ENCODE results near the gene OTULINL.
A peak's percentile ranks its signal among the peaks of the same experiment; 100 is the strongest.

OTULINL gene

DNA sequence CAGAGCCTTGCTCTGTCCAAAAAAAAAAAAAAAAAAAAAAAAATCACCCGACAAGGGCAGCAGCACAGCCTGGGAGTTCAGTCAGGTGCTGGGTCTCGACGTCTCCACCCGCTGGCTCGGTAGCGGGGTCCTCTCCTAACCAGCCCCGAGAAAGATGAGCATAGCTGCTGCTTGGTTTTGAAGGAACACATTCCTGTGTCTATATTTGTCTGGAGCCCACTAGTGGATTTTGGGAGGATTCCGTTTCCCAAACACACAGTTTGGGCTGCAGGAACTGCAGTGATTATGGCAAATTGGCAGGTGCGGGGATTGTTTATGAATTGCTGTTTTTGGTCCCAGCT is 1.2 kb downstream of the OTULINL start:
- Histone ChIP-seq H3K4me1 (ENCODE audit: control insufficient read depth in 1 of 2, insufficient read depth in 2 of 2, low read length in 2 of 2) (peaks cover 0 to 3% of the 10 kb centered on the region in 2 experiments), H3K4ac (ENCODE audit: low read depth, low read length) (no peak overlapping the region), H3K4me3 (ENCODE audit: low read depth, low read length) (no peak overlapping the region), H3K27me3 (ENCODE audit: insufficient read depth, low read length) (no peaks in the 10 kb centered on the region), H3K4me2 (ENCODE audit: low read length) (peak overlapping the region; percentile 96), H3K27ac (ENCODE audit: low read depth, low read length) (no peak overlapping the region), H3K79me1 (ENCODE audit: low read length) (peaks cover 3% of the 10 kb centered on the region), H4K91ac (ENCODE audit: low read depth, low read length) (no peak overlapping the region), H2BK120ac (ENCODE audit: insufficient read depth, low read length, poor library complexity) (no peak overlapping the region), H3K79me2 (ENCODE audit: control insufficient read depth, insufficient read depth, low read length, poor library complexity) (peaks cover 1% of the 10 kb centered on the region), H3K23ac (ENCODE audit: low read length) (no peak overlapping the region), H4K8ac (ENCODE audit: low read depth, low read length) (no peak overlapping the region), H3K9me3 (ENCODE audit: insufficient read depth, low read depth, low read length) (peaks cover 2% of the 10 kb centered on the region), H3K14ac (ENCODE audit: low read length) (no peak overlapping the region), H4K12ac (ENCODE audit: low read depth, low read length) (no peak overlapping the region), H2BK5ac (ENCODE audit: low read depth, low read length, poor library complexity) (no peak overlapping the region), H2AFZ (ENCODE audit: insufficient read depth, low read length, poor library complexity) (no peak overlapping the region), H2AK5ac (ENCODE audit: low read length) (no peak overlapping the region), H3K18ac (ENCODE audit: low read length) (no peak overlapping the region), H3K9ac (ENCODE audit: low read length) (no peak overlapping the region), H3K36me3 (ENCODE audit: control insufficient read depth in 1 of 2, insufficient read depth in 2 of 2, low read length in 2 of 2) (no peaks in the 10 kb centered on the region), H2BK12ac (ENCODE audit: low read length) (no peak overlapping the region)
- WGBS (ENCODE audit: extremely low coverage, insufficient coverage, insufficient read length) = no CpG with 5 or more reads among the region's 9 CpGs
- no peak for DNase-seq

DNA sequence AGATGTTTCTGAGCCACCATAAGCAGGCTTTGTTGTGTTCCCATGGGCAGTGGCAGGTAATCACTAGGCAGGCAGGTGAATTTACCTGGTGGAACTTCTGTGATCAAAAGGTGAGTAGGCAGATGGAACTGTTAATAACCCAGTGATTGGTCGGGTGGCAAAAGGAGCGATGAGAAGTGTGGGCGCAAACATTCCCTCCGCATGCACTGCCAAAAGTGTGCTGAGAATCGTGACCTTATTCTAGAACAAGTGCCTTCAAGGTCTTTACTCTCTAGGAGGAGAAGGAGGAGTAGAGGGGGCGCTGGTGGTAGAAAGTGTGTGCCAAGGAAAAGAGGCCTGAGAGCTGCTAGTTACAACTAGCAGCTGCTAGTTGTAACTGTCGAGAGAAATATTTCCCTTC is 3.3 kb downstream of the OTULINL start:
- Histone ChIP-seq H3K27ac (ENCODE audit: low read depth, low read length) (no peak overlapping the region), H3K23ac (ENCODE audit: low read length) (no peak overlapping the region), H3K14ac (ENCODE audit: low read length) (no peak overlapping the region), H3K18ac (ENCODE audit: low read length) (no peak overlapping the region), H3K4me3 (ENCODE audit: low read depth, low read length) (no peak overlapping the region), H3K9me3 (ENCODE audit: insufficient read depth, low read depth, low read length) (no peaks in the 10 kb centered on the region), H2BK120ac (ENCODE audit: insufficient read depth, low read length, poor library complexity) (no peak overlapping the region), H2AK5ac (ENCODE audit: low read length) (no peak overlapping the region), H3K4ac (ENCODE audit: low read depth, low read length) (no peak overlapping the region), H3K4me2 (ENCODE audit: low read length) (no peak overlapping the region), H2BK5ac (ENCODE audit: low read depth, low read length, poor library complexity) (no peak overlapping the region), H3K9ac (ENCODE audit: low read length) (no peak overlapping the region), H4K8ac (ENCODE audit: low read depth, low read length) (no peak overlapping the region), H3K4me1 (ENCODE audit: control insufficient read depth in 1 of 2, insufficient read depth in 2 of 2, low read length in 2 of 2) (peaks cover 0 to 2% of the 10 kb centered on the region in 2 experiments), H4K12ac (ENCODE audit: low read depth, low read length) (no peak overlapping the region), H3K79me2 (ENCODE audit: control insufficient read depth, insufficient read depth, low read length, poor library complexity) (peaks cover 1% of the 10 kb centered on the region), H3K36me3 (ENCODE audit: control insufficient read depth in 1 of 2, insufficient read depth in 2 of 2, low read length in 2 of 2) (no peaks in the 10 kb centered on the region), H3K27me3 (ENCODE audit: insufficient read depth, low read length) (no peaks in the 10 kb centered on the region), H2AFZ (ENCODE audit: insufficient read depth, low read length, poor library complexity) (no peak overlapping the region), H2BK12ac (ENCODE audit: low read length) (no peak overlapping the region), H3K79me1 (ENCODE audit: low read length) (peaks cover 3% of the 10 kb centered on the region), H4K91ac (ENCODE audit: low read depth, low read length) (no peak overlapping the region)
- no CpG with 5 or more reads among the region's 7 CpGs for WGBS (ENCODE audit: extremely low coverage, insufficient coverage, insufficient read length)
- DNase-seq = no peak

DNA sequence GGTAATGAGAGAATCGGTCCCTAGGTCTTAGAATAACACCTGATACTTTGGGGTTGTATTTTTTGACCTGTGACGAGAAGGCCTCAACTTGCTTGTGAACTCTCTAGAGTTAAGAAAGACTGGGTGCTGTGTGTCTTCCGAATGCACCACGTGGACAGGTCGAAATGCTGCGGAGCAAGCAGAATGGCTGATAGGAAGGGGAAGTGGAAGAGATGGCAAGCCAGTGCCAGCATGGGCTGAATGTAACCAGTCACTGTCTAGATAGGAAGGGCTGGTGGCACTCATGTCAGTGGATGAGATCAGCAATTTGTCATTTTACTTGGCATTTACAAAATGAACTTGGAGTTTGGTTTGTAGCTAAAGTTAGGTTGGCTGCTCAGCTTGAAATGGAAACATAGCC is 5.6 kb downstream of the OTULINL start:
- DNase-seq = peak in 1 of 2 donors; percentile 15
- no peak overlapping the region for H3K4ac ChIP-seq (ENCODE audit: low read depth, low read length)
- no peak overlapping the region for H2AFZ ChIP-seq (ENCODE audit: insufficient read depth, low read length, poor library complexity)
- H3K79me2 ChIP-seq (ENCODE audit: control insufficient read depth, insufficient read depth, low read length, poor library complexity) = peaks cover under 1% of the 10 kb centered on the region
- no peak overlapping the region for H2AK5ac ChIP-seq (ENCODE audit: low read length)
- no peaks in the 10 kb centered on the region for H3K27me3 ChIP-seq (ENCODE audit: insufficient read depth, low read length)
- H4K91ac ChIP-seq (ENCODE audit: low read depth, low read length) = no peak overlapping the region
- no peak overlapping the region for H4K8ac ChIP-seq (ENCODE audit: low read depth, low read length)
- H3K4me3 ChIP-seq (ENCODE audit: low read depth, low read length) = no peak overlapping the region
- no peak overlapping the region for H3K23ac ChIP-seq (ENCODE audit: low read length)
- H3K4me2 ChIP-seq (ENCODE audit: low read length) = no peak overlapping the region
- H3K18ac ChIP-seq (ENCODE audit: low read length) = no peak overlapping the region
- H4K12ac ChIP-seq (ENCODE audit: low read depth, low read length) = no peak overlapping the region
- no peak overlapping the region for H3K9ac ChIP-seq (ENCODE audit: low read length)
- no peak overlapping the region for H2BK120ac ChIP-seq (ENCODE audit: insufficient read depth, low read length, poor library complexity)
- H3K4me1 ChIP-seq (ENCODE audit: control insufficient read depth in 1 of 2, insufficient read depth in 2 of 2, low read length in 2 of 2) = peaks cover under 1 to 5% of the 10 kb centered on the region in 2 experiments
- no CpG with 5 or more reads among the region's 6 CpGs for WGBS (ENCODE audit: extremely low coverage, insufficient coverage, insufficient read length)
- no peak overlapping the region for H2BK12ac ChIP-seq (ENCODE audit: low read length)
- peaks cover 1% of the 10 kb centered on the region for H3K79me1 ChIP-seq (ENCODE audit: low read length)
- no peaks in the 10 kb centered on the region for H3K9me3 ChIP-seq (ENCODE audit: insufficient read depth, low read depth, low read length)
- no peak overlapping the region for H2BK5ac ChIP-seq (ENCODE audit: low read depth, low read length, poor library complexity)
- no peak overlapping the region for H3K27ac ChIP-seq (ENCODE audit: low read depth, low read length)
- no peak overlapping the region for H3K14ac ChIP-seq (ENCODE audit: low read length)
- H3K36me3 ChIP-seq (ENCODE audit: control insufficient read depth in 1 of 2, insufficient read depth in 2 of 2, low read length in 2 of 2) = no peaks in the 10 kb centered on the region

DNA sequence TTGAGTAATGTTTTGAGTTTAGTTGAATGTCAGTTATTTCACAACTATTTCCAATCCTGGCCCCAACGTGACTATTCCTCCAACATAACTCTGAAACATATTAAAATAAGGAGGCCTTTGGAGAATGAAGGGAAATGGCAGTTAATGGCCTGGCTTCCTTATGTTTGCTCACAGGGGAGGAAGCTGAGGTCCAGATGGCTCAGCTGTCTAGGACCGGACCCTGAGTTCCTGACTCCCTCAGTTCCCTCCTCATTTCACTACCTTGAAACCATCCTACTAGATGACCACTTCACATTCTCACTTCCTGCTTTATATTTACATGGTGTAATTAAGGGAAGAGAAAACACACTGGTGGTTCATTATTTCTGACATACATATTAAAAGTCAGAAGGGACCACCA is 6.6 kb downstream of the OTULINL start:
- Histone ChIP-seq H3K4ac (ENCODE audit: low read depth, low read length) (no peak overlapping the region), H3K23ac (ENCODE audit: low read length) (no peak overlapping the region), H3K4me3 (ENCODE audit: low read depth, low read length) (no peak overlapping the region), H4K91ac (ENCODE audit: low read depth, low read length) (no peak overlapping the region), H2BK5ac (ENCODE audit: low read depth, low read length, poor library complexity) (no peak overlapping the region), H3K9me3 (ENCODE audit: insufficient read depth, low read depth, low read length) (no peaks in the 10 kb centered on the region), H3K9ac (ENCODE audit: low read length) (no peak overlapping the region), H3K79me1 (ENCODE audit: low read length) (no peaks in the 10 kb centered on the region), H3K79me2 (ENCODE audit: control insufficient read depth, insufficient read depth, low read length, poor library complexity) (no peaks in the 10 kb centered on the region), H3K18ac (ENCODE audit: low read length) (no peak overlapping the region), H3K36me3 (ENCODE audit: control insufficient read depth in 1 of 2, insufficient read depth in 2 of 2, low read length in 2 of 2) (no peaks in the 10 kb centered on the region), H4K12ac (ENCODE audit: low read depth, low read length) (no peak overlapping the region), H3K27ac (ENCODE audit: low read depth, low read length) (no peak overlapping the region), H2AK5ac (ENCODE audit: low read length) (no peak overlapping the region), H3K4me2 (ENCODE audit: low read length) (no peak overlapping the region), H2BK120ac (ENCODE audit: insufficient read depth, low read length, poor library complexity) (no peak overlapping the region), H3K14ac (ENCODE audit: low read length) (no peak overlapping the region), H2BK12ac (ENCODE audit: low read length) (no peak overlapping the region), H4K8ac (ENCODE audit: low read depth, low read length) (no peak overlapping the region), H2AFZ (ENCODE audit: insufficient read depth, low read length, poor library complexity) (no peak overlapping the region), H3K27me3 (ENCODE audit: insufficient read depth, low read length) (no peaks in the 10 kb centered on the region), H3K4me1 (ENCODE audit: control insufficient read depth in 1 of 2, insufficient read depth in 2 of 2, low read length in 2 of 2) (peaks cover 3 to 8% of the 10 kb centered on the region in 2 experiments)
- no peak for DNase-seq
- no CpG with 5 or more reads among the region's 2 CpGs for WGBS (ENCODE audit: extremely low coverage, insufficient coverage, insufficient read length)

Data from trophoblast cell (in vitro differentiated cells and primary cell).